ENCODE results near the gene RNF5. TPM values are rescaled to one million over a fixed set of nuclear protein-coding genes. Genes with fewer than 3 reads are reported as not detected.

RNF5 gene
- total and polyA plus RNA-seq, 2 of the 4 experiments (the other 2 are of a cell fraction): 18.8 to 41.4 TPM

DNA sequence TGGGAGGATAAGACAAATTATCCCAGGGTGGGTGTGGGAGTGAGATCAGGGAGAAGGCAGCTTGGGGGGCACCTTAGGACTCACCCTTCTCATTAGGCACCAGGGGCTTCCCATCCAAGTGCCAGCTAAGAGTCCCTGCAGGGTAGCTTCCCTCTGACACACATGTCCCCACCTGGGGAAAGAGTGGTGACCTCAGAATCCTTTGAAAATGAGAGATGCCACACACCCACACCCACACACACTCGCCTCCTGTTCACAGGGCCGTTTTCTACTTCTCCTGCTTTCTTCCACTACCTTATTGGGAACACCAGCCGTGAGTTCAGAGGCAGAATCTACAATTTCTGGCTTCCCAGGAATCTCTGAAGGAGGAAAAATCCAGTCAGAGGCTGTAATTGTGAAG lies 4.8 kb downstream of the RNF5 start:
- POLR2A ChIA-PET (ENCODE audit: unreplicated experiment): no interaction called here
- in situ Hi-C loops (cut with MboI; ENCODE audit: low sequenced_read_pairs): loop anchor here (25.0 kb wide), 1 partner anchor 779 kb away; the partner anchor contains the start of genes BRD2 and HLA-DMA
- Histone ChIP-seq H3K4me1 (ENCODE audit: control insufficient read depth, insufficient read depth, low read length) (no peaks in the 10 kb centered on the region), H3K79me1 (ENCODE audit: low read depth in 1 of 2, low read length in 2 of 2) (peaks cover 18 to 44% of the 10 kb centered on the region in 2 experiments), H2BK120ac (ENCODE audit: low read depth, low read length) (no peak overlapping the region), H3K9me3 (ENCODE audit: control insufficient read depth, insufficient read depth, low read length) (no peaks in the 10 kb centered on the region), H4K20me1 (ENCODE audit: insufficient read depth, low read length) (peaks cover under 1% of the 10 kb centered on the region; the same call in 1 of the 2 replicates), H2AFZ (replicated peaks; ENCODE audit: low read length, poor library complexity) (no peak overlapping the region), H3K4me2 (ENCODE audit: low read depth, low read length) (no peak overlapping the region), H3K36me3 (ENCODE audit: control insufficient read depth, insufficient read depth, low read length) (peaks cover 38% of the 10 kb centered on the region), H2BK5ac (ENCODE audit: low read depth, low read length, poor library complexity, severe bottlenecking) (no peak overlapping the region), H2AK5ac (ENCODE audit: low read depth, low read length) (no peak overlapping the region), H3K27me3 (ENCODE audit: control insufficient read depth, insufficient read depth, low read length) (no peaks in the 10 kb centered on the region), H4K91ac (ENCODE audit: insufficient read depth, low read depth, low read length) (no peak overlapping the region), H2BK15ac (ENCODE audit: low read depth, low read length) (no peak overlapping the region), H3K18ac (ENCODE audit: low read depth, low read length) (no peak overlapping the region), H3K4me3 (ENCODE audit: insufficient read depth, low read depth, low read length) (no peak overlapping the region), H3K9me1 (ENCODE audit: insufficient read depth, low read length) (peaks cover 15% of the 10 kb centered on the region), H2BK20ac (ENCODE audit: low read depth, low read length) (no peak overlapping the region), H4K5ac (ENCODE audit: low read depth, low read length) (no peak overlapping the region), H2AK9ac (replicated peaks; ENCODE audit: low read depth, low read length, poor library complexity) (no peak overlapping the region), H3K14ac (replicated peaks; ENCODE audit: low read depth, low read length) (no peak overlapping the region), H3K23ac (ENCODE audit: low read depth, low read length) (no peak overlapping the region), H3K27ac (ENCODE audit: insufficient read depth, low read length) (no peak overlapping the region), H4K8ac (ENCODE audit: low read depth in 2 of 2, low read length in 2 of 2) (no peak overlapping the region), H3K9ac (ENCODE audit: low read depth, low read length) (no peak overlapping the region), H3K56ac (ENCODE audit: extremely low read depth, insufficient read depth, low read length) (no peak overlapping the region), H3K4ac (ENCODE audit: low read depth, low read length) (no peak overlapping the region)
- no peak for ATAC-seq (ENCODE audit: low read depth)
- dilution Hi-C loops (cut with HindIII; ENCODE audit: low sequenced_read_pairs, unreplicated experiment): no loop called here
- CTCF ChIA-PET: no interaction called here
- intact Hi-C loops (cut with micrococcal nuclease): no loop called here
- TF ChIP-seq RCOR1 (IDR thresholded peaks at IDR 0.05; ENCODE audit: insufficient replicate concordance, low read length): no peak
- no peak for TF ChIP-seq MAZ (IDR thresholded peaks at IDR 0.05; ENCODE audit: borderline replicate concordance, low read depth, low read length)
- TF ChIP-seq FOS (IDR thresholded peaks at IDR 0.05; ENCODE audit: low read depth, low read length): no peak
- no peak for TF ChIP-seq RAD21 (IDR thresholded peaks at IDR 0.05; ENCODE audit: low read length)
- no peak for TF ChIP-seq NFE2L2 (IDR thresholded peaks at IDR 0.05; ENCODE audit: low read depth, low read length)
- no peak for TF ChIP-seq POLR2A (IDR thresholded peaks at IDR 0.05; ENCODE audit: low read depth, low read length)
- no peak for TF ChIP-seq USF2 (IDR thresholded peaks at IDR 0.05; ENCODE audit: low read depth, low read length)
- no peak for TF ChIP-seq ELK1 (IDR thresholded peaks at IDR 0.05; ENCODE audit: borderline replicate concordance, low read depth, low read length)
- TF ChIP-seq BHLHE40 (IDR thresholded peaks at IDR 0.05; ENCODE audit: low read depth, low read length): no peak
- TF ChIP-seq RFX5 (IDR thresholded peaks at IDR 0.05; ENCODE audit: low read depth, low read length): no peak
- TF ChIP-seq, protein P1, sequence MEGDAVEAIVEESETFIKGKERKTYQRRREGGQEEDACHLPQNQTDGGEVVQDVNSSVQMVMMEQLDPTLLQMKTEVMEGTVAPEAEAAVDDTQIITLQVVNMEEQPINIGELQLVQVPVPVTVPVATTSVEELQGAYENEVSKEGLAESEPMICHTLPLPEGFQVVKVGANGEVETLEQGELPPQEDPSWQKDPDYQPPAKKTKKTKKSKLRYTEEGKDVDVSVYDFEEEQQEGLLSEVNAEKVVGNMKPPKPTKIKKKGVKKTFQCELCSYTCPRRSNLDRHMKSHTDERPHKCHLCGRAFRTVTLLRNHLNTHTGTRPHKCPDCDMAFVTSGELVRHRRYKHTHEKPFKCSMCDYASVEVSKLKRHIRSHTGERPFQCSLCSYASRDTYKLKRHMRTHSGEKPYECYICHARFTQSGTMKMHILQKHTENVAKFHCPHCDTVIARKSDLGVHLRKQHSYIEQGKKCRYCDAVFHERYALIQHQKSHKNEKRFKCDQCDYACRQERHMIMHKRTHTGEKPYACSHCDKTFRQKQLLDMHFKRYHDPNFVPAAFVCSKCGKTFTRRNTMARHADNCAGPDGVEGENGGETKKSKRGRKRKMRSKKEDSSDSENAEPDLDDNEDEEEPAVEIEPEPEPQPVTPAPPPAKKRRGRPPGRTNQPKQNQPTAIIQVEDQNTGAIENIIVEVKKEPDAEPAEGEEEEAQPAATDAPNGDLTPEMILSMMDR (conservative IDR thresholded peaks at IDR 0.05; ENCODE audit: low read depth, low read length): no peak
- TF ChIP-seq CHD1 (IDR thresholded peaks at IDR 0.05; ENCODE audit: low read depth, low read length): no peak
- no peak for TF ChIP-seq MXI1 (IDR thresholded peaks at IDR 0.05; ENCODE audit: borderline replicate concordance, low read depth, low read length)
- no peak for TF ChIP-seq MAFK (IDR thresholded peaks at IDR 0.05; ENCODE audit: low read depth, low read length)
- no peak for TF ChIP-seq SMC3 (IDR thresholded peaks at IDR 0.05; ENCODE audit: low read depth, low read length)
- TF ChIP-seq CEBPB (IDR thresholded peaks at IDR 0.05; ENCODE audit: low read depth, low read length): no peak
- BruUV-seq (replicated peaks): no TSS peak
- WGBS, 2 experiments (ENCODE audit: extremely low coverage in 2 of 2, insufficient read length in 1 of 2): no CpG with 5 or more reads among the region's 3 CpGs
- no peak for DNase-seq

Data from IMR-90 (cell line).